BE2C (cell line): Measurements from ENCODE around the gene GPR37L1.

Source experiments
- DNase-seq: peaks from one replicate; pipeline ENCODE4 v3.0.0-alpha.2; 2020
- H3K27me3 ChIP-seq: fragments of 250-450 bp; sonication (Bioruptor Pico); 2 replicates; pipeline ENCODE4 v1.5.1; 2020; ENCODE audit warnings: mild to moderate bottlenecking
- H3K36me3 ChIP-seq: fragments of 250-450 bp; sonication (Bioruptor Pico); 2 replicates; pipeline ENCODE4 v1.5.1; 2020; ENCODE audit warnings: mild to moderate bottlenecking
- H3K4me1 ChIP-seq: fragments of 250-450 bp; sonication (Bioruptor Pico); 2 replicates; pipeline ENCODE4 v1.5.1; 2020
- H3K4me3 ChIP-seq: 2 replicates; pipeline ENCODE4 v1.5.1; 2011; ENCODE audit warnings: low read depth, low read length
- H3K9me3 ChIP-seq: fragments of 250-450 bp; sonication (Bioruptor Pico); 2 replicates; pipeline ENCODE4 v1.5.1; 2020
- TF ChIP-seq, protein P1 (sequence below): IDR thresholded peaks from 2 replicates; pipeline ENCODE4 v1.5.1; 2012; ENCODE audit warnings: mild to moderate bottlenecking, low read depth, low read length

GPR37L1 gene

DNA sequence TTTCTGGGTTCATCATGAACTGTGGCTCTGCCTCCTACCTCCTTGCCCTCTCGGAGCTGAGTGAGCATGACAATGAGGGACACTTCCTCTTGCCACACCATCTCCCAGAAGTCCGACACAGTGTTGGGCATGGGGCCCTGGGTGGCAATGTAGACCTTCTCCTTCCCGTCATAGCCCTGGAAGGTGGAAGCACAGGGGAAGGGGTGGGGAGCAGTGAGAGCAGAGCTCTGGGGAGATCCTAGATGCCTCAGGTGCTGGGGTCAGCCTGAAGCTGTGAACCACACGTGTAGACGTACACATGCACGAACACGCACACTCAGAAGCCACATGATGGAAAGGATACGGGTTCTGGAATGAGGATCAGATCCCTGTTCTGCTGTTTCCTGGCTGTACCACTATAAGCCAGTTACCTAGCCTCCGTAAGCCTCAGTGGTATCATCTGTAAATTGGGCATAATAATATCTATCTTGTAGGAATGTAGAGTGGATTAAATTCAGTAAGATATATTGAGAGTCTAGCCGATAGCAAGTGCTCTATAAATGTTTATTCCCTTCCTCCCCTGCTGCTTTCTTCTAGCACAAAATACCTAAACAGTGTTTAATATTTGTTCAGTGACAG lies 31.5 kb downstream of the GPR37L1 start:
- H3K4me3 ChIP-seq: no peak overlapping the region
- no peak for DNase-seq
- H3K36me3 ChIP-seq: no peaks in the 10 kb centered on the region

DNA sequence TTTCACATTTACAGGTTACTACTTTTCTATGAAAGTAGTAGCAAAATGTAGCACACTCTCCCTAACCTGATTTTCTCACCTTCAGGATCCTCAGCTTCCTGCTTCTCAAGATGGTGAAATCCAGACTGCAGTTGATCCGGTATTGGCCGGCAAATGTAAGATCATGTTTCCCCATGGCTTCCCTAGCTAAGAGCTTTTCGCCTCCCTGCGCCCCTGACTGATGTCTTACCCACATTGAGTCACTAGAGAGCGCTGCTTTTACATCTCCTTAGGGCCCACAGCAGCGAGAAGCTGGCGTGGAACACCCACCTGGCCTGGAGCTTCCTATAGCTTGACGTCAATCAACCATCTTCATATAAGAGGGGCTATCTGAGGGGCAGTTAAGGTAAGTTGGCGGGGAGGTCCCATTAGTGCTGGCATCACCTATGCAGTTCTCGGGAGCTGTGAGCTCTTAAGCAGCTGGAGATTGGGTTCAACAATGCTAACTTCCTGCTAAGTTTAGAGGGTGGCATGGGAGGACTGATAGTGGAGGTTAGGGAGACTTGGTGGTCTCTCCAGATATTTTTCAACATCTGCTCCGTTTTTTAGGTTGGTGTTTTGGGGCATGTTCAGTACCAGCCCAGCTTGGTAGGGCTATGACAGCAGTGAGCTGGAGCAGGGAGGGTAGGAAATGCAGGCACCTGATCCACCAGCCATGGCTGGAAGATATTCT lies 32.2 kb downstream of the GPR37L1 start:
- peak; percentile 51 for DNase-seq
- no peak overlapping the region for H3K4me3 ChIP-seq
- no peaks in the 10 kb centered on the region for H3K27me3 ChIP-seq
- H3K4me1 ChIP-seq: peaks cover 9% of the 10 kb centered on the region
- no peaks in the 10 kb centered on the region for H3K36me3 ChIP-seq
- H3K9me3 ChIP-seq: no peaks in the 10 kb centered on the region
- TF ChIP-seq, protein P1, sequence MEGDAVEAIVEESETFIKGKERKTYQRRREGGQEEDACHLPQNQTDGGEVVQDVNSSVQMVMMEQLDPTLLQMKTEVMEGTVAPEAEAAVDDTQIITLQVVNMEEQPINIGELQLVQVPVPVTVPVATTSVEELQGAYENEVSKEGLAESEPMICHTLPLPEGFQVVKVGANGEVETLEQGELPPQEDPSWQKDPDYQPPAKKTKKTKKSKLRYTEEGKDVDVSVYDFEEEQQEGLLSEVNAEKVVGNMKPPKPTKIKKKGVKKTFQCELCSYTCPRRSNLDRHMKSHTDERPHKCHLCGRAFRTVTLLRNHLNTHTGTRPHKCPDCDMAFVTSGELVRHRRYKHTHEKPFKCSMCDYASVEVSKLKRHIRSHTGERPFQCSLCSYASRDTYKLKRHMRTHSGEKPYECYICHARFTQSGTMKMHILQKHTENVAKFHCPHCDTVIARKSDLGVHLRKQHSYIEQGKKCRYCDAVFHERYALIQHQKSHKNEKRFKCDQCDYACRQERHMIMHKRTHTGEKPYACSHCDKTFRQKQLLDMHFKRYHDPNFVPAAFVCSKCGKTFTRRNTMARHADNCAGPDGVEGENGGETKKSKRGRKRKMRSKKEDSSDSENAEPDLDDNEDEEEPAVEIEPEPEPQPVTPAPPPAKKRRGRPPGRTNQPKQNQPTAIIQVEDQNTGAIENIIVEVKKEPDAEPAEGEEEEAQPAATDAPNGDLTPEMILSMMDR: peak; percentile 67

More for the DNA sequence above, 31.5 kb downstream of the GPR37L1 start:
- Histone ChIP-seq H3K9me3 (no peaks in the 10 kb centered on the region), H3K4me1 (peaks cover 9% of the 10 kb centered on the region), H3K27me3 (no peaks in the 10 kb centered on the region)
- TF ChIP-seq, protein P1: no peak

DNA sequence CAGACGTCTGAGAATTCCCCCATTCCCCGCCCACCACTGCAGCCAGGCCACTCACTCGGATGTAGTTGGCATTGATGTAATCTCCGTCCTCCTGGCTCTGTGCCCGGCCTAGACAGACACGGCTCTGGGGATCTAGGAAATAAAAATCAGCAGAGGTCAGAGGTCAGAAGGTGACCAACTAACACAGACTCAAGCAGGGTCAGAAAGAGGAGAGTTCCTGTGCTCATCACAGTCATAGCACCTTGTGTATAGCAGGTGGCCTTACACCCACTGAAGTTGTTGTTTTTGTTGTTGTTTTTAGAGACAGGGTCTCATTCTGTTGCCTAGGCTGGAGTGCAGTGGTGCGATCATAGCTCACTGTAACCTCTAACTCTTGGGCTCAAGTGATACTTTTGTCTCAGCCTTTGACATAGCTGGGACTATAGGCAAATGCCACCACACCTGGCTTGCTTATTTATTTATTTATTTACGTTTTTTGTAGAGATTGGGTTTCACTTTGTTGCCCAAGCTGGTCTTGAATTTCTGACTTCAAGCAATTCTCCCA lies 32.8 kb downstream of the GPR37L1 start:
- DNase-seq: peak; percentile 85
- Histone ChIP-seq H3K9me3 (no peaks in the 10 kb centered on the region), H3K36me3 (no peaks in the 10 kb centered on the region), H3K4me1 (peaks cover 9% of the 10 kb centered on the region), H3K27me3 (no peaks in the 10 kb centered on the region), H3K4me3 (no peak overlapping the region)
- TF ChIP-seq, protein P1: no peak

DNA sequence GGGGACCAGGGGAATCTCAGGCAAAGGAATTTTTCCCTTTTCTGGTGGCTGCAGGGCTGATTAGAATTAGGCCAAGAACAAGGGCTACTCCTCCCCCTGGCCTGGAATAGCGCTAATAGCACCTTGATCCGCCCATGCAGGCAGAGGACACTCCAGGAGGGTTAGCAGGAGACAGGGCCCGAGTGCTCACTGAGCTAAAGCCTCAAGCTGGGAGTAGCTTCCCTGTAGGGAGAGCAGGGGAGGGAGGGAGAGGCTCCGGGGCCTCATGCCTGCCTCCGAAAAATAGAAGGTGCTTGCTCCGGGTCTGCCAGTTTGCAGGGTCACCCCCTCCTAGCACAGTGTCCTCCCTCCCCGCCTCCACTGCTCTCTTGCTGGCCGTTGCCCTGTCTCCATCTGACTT lies 33.9 kb downstream of the GPR37L1 start:
- Histone ChIP-seq H3K4me3 (no peak overlapping the region), H3K36me3 (no peaks in the 10 kb centered on the region), H3K4me1 (peaks cover 9% of the 10 kb centered on the region), H3K27me3 (no peaks in the 10 kb centered on the region), H3K9me3 (no peaks in the 10 kb centered on the region)
- TF ChIP-seq, protein P1: no peak
- DNase-seq: no peak

DNA sequence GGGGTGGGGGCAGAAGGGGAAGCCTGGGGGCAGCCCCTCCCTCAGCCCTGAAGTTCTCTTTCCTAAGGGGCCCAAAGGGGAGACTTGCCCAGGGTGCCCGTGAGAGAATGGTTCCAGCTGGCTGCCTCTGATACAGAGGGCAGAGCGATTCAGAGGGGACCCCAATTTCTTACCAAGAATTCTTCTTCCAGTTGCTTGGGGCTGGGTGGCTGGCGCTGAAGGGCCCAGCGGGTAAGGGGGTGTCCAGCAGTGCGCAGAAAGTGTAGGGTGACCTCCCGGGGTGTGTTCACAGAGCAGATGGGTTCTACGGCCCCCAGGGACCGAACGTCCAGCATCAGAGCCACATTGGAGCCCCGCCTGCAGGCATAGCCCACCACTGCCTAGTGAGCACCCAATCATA lies 35.2 kb downstream of the GPR37L1 start:
- no peak overlapping the region for H3K4me3 ChIP-seq
- H3K9me3 ChIP-seq: no peaks in the 10 kb centered on the region
- TF ChIP-seq, protein P1: no peak
- no peak for DNase-seq
- H3K4me1 ChIP-seq: peaks cover 9% of the 10 kb centered on the region
- no peaks in the 10 kb centered on the region for H3K36me3 ChIP-seq
- H3K27me3 ChIP-seq: no peaks in the 10 kb centered on the region
